LNCaP clone FGC (cell line): ENCODE measurements around the gene ZNF296.
"Not testable (repeated sequence)": the region's sequence is repeated elsewhere in the genome, so short reads cannot be mapped to it uniquely, and the experiment has no call there.

Source experiments
- DNase-seq: peaks from one replicate; pipeline ENCODE4 v3.0.0-alpha.2; 2011; ENCODE audit warnings: low read depth
- H3K4me3 ChIP-seq: 2 replicates; pipeline ENCODE4 v1.5.1; 2011; ENCODE audit warnings: mild to moderate bottlenecking, low read depth, low read length, control low read depth
- TF ChIP-seq, protein P1 (sequence below): IDR thresholded peaks from 2 replicates; pipeline ENCODE4 v1.5.1; 2012; ENCODE audit warnings: mild to moderate bottlenecking; ENCODE audit not compliant: control insufficient read depth, insufficient read depth; ENCODE audit errors: extremely low read depth

ZNF296 gene

DNA sequence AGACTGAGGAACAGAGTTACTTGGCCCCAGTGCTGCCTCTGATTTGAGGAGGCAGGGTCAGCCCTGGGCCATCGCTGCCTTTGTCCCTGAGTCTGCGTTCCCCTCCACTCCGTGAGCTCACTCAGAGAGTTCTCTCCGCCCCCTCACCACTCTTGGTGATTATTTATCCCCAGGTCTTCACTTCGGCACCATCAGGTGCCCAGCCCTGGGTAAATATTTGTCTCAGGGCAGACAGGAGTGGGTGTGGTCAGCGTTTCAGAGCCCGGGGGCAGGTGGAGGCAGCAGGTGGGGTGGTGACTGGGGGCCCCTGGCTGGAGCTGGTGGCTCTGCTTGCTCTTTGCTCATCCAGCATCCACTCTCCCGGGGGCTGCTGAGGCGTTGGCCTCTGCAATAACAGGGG, 37.4 kb upstream of the ZNF296 start:
- no peak for DNase-seq
- peak overlapping the region; percentile 16 for H3K4me3 ChIP-seq
- TF ChIP-seq, protein P1, sequence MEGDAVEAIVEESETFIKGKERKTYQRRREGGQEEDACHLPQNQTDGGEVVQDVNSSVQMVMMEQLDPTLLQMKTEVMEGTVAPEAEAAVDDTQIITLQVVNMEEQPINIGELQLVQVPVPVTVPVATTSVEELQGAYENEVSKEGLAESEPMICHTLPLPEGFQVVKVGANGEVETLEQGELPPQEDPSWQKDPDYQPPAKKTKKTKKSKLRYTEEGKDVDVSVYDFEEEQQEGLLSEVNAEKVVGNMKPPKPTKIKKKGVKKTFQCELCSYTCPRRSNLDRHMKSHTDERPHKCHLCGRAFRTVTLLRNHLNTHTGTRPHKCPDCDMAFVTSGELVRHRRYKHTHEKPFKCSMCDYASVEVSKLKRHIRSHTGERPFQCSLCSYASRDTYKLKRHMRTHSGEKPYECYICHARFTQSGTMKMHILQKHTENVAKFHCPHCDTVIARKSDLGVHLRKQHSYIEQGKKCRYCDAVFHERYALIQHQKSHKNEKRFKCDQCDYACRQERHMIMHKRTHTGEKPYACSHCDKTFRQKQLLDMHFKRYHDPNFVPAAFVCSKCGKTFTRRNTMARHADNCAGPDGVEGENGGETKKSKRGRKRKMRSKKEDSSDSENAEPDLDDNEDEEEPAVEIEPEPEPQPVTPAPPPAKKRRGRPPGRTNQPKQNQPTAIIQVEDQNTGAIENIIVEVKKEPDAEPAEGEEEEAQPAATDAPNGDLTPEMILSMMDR: no peak

DNA sequence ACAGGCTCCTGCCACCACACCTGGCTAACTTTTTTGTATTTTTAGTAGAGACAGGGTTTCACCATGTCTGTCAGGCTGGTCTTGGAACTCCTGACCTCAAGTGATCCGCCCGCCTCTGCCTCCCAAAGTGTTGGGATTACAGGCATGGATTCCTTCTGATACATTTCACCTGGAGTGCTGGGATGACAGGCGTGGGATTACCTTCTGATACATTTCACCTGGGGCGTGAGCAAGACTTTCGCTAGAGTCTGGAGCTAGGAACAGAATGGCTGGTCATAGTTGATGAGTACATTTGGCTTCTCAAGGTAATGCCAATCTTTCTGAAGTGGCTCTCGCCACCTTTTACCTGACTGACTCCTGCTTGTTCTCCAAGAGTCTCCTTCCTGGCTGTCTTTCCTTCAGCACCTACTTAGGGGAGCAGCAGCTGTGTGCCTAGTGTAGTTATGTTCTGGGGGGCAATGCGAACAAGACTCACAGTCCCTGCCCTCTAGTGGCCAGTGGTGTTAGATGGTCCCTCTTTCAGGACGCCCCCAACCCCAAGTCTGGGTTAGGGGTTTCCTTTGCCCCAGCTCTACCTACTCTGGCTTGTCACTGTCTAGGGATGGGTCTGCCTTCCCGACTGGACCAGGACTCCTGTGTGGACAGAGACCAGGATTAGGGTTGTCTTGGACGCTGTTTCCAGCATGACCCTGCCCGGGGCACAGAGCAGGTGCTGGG, 36.0 kb upstream of the ZNF296 start:
- no peak overlapping the region for H3K4me3 ChIP-seq
- no peak for DNase-seq
- TF ChIP-seq, protein P1: no peak

DNA sequence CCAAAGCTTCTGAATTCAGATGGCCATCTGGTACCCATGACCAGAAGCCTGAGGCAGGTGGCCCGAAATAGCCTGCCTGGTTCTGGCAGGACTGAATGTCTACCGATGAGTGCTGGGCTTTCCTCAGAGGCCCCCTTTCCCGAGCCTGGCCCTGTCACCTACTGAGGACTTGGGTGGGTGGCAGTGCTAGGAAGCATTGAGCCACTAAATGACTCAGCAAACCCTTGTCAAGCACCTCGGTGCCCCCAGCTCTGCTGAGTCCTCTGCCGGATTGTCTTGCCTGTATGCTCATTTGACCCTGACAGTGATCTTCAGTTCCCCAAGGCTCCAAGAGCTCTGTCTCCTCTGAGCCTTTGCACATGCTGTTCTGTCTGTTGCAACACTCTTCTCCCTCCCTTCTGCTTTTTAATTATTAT, 34.6 kb upstream of the ZNF296 start:
- TF ChIP-seq, protein P1: no peak
- no peak overlapping the region for H3K4me3 ChIP-seq
- no peak for DNase-seq

DNA sequence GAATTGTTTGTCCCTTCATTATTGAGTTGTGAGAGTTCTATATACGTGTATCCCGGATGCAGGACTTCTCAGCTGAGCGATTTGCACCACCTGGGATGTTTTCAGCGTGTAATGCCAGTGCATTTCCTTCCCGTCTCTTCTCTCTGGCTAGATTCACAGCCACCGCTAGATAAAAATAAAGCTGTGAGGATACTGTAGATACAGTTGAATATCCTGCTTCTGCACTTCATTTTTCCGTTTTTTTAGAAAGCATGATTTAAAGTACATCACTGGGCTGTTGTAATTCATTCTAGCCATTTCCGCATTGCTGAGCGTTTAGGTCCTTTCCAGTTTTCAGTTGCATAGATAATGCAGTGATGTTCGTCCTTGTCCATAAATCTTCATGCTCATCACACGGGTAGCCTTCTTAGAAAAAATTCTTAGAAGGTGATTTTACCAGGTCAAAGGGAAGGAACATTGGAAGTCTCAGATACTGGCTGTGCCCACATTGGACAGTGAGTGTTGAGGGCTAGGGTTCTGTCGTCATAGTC, 31.4 kb upstream of the ZNF296 start:
- DNase-seq: no peak
- no peak overlapping the region for H3K4me3 ChIP-seq
- TF ChIP-seq, protein P1: no peak

DNA sequence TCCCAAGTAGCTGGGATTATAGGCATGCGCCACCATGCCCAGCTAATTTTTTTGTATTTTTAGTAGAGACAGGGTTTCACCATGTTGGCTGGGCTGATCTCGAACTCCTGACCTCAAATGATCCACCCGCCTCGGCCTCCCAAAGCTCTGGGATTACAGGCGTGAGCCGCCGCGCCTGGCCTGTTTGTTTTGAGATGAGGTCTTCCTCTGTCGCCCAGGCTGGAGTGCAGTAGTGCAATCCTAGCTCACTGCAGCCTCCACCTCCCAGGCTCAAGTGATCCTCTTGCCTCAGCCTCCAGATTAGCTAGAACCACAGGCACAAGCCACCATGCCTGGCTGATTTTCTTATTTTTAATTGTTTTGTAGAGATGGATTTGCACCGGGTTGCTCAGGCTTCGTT, 30.1 kb upstream of the ZNF296 start:
- not testable (repeated sequence) for H3K4me3 ChIP-seq, DNase-seq

DNA sequence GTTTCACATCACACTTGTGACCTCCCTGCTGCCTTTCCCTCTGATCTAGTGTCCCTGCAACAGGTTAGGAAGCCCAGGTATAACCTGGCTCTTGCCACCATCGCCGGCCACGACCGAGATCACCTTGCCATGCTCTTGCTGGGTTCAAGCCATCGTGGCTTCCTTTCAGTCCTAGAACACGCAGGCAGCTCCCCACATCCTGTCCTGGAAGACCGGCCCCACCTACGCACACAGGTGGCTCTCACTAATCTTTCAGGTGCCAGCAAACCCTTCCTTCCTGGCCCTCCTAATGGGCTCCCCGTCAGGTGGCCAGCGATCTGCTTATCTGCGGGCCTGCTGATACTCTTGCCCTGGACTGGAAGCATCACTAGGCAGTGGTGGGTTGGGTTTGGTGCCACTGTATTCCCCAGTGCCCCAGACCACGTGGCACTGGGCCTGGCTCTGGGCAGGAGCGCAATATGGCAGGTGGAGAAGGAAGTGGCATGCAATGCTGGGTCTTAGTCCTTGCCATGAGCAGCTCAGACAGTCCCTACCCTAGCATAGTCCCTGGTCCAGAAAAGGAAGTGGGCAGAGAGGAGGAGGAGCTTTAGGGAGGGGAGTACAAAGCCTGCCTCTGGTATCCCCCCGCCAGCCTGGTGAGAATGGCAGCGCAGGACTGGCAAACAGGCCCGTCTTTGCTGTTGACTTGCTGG, 28.5 kb upstream of the ZNF296 start:
- TF ChIP-seq, protein P1: no peak
- H3K4me3 ChIP-seq: no peak overlapping the region
- no peak for DNase-seq

DNA sequence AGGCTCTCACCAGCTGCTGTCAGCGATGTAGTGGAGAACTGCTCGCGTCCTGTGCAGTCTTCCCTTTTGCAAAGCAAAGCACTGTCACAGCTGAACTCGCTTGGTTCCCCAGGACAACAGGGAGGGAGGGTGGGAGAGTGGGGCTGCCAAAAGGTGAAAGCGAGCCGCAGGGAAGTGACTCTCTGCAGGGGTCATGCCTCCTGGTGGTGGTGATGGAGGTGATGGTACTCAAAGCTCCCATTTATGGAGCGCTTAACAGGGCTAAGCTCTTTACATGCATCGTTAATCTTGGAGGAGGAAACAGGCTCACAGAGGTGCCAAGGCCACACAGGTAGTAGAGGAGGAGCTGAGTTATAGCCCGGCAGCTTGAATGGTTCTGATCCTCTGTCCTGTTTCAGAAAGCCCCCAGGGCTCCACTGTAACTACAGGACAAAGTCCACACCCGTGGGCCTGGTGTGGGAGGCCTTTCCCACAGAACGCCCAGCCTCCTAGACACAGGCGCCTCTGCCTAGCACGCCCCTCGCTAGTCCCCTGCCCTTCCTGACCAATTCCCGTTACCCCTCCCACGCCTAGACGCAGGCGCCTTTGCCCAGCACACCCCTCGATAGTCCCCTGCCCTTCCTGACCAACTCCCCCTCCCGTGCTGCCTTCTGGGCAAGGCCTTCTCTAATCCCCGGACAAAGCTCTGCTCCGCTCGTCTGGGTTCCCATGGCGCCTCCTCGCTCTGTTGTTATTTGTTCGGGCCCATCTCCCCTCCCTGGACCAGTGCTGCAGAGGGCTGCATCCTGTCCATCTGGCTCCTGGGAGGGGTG, 27.4 kb upstream of the ZNF296 start:
- H3K4me3 ChIP-seq: no peak overlapping the region
- TF ChIP-seq, protein P1: no peak
- DNase-seq: no peak
